H1 (cell line): ENCODE results near the gene ANAPC7. TPM values are rescaled to one million over a fixed set of nuclear protein-coding genes. Genes with fewer than 3 reads are reported as not detected.

Experiments used
- CEBPB ChIP-seq: IDR thresholded peaks from 2 replicates; pipeline ENCODE4 v1.6.1; 2012; ENCODE audit warnings: low read depth, low read length
- CHD2 ChIP-seq: IDR thresholded peaks from 2 replicates; pipeline ENCODE4 v1.6.1; 2012; ENCODE audit warnings: low read length, improper control_type of control experiment
- HDAC2 ChIP-seq, 2 experiments: fragments of 300-600 bp in 1 of 2; sonication (generic) in 1 of 2; IDR thresholded peaks; 2 replicates each; pipeline ENCODE4 v1.6.1; 2011 to 2012; ENCODE audit warnings: low read depth in 2 of 2, low read length in 2 of 2, mild to moderate bottlenecking in 2 of 2, moderate library complexity in 2 of 2, borderline replicate concordance in 1 of 2, inconsistent platforms in 1 of 2
- KDM4A ChIP-seq: IDR thresholded peaks from one replicate; pipeline ENCODE4 v1.7.1; 2012; ENCODE audit warnings: low read depth, mild to moderate bottlenecking, moderate library complexity, low read length, inconsistent platforms; ENCODE audit not compliant: severe bottlenecking
- PHF8 ChIP-seq: fragments of 200-600 bp; sonication (generic); conservative IDR thresholded peaks from 2 replicates; pipeline ENCODE4 v1.7.1; 2012; ENCODE audit warnings: low read depth, mild to moderate bottlenecking, inconsistent platforms, low read length, moderate library complexity
- RAD21 ChIP-seq, 2 experiments: IDR thresholded peaks in 1 of 2; conservative IDR thresholded peaks in 1 of 2; 2 replicates each; pipeline ENCODE4 v1.6.1; 2011; ENCODE audit warnings: low read depth in 2 of 2, low read length in 2 of 2, improper control_type of control experiment in 1 of 2, inconsistent platforms in 1 of 2, mild to moderate bottlenecking in 1 of 2, moderate library complexity in 1 of 2
- SIN3A ChIP-seq, 2 experiments: IDR thresholded peaks in 1 of 2; conservative IDR thresholded peaks in 1 of 2; 2 replicates each; pipeline ENCODE4 v1.6.1; 2011 to 2012; ENCODE audit warnings: low read length in 2 of 2, improper control_type of control experiment in 1 of 2, low read depth in 1 of 2, mild to moderate bottlenecking in 1 of 2
- polyA plus RNA-seq, 7 experiments: library from polyadenylated mRNA; depleted of rRNA in 3 of 7; stranded (reverse) in 5 of 7; unstranded in 2 of 7; fragments of >200 nt in 5 of 7; fragments of 200-250 nt in 2 of 7; gene quantifications; 1 replicate in 5 of 7; 2 replicates in 1 of 7; 4 replicates in 1 of 7; pipeline versions ENCODE4 v1.2.1 to v1.2.3, GENCODE V29; 2011 to 2013; ENCODE audit warnings: missing spikeins in 2 of 7, mixed read lengths in 2 of 7
- total RNA-seq: library from RNA; stranded (reverse); fragmentation: NEBNext Ultra II Directional; extraction: Animal tissue kit (Norgen Biotek cat#: 25700); gene quantifications from 2 replicates; pipeline ENCODE4 v1.2.1, GENCODE V29; 2021
- TF ChIP-seq, protein P1 (sequence below): fragments of 300-600 bp; sonication (generic); IDR thresholded peaks from 2 replicates; pipeline ENCODE4 v1.7.1; 2012; ENCODE audit warnings: low read length, moderate library complexity, mild to moderate bottlenecking, inconsistent platforms; ENCODE audit not compliant: insufficient replicate concordance

ANAPC7 gene
- total and polyA plus RNA-seq, 2 of the 8 experiments (the other 6 are each of a cell fraction or from before 2014, with no cell fraction given): 72.8 to 105 TPM

DNA sequence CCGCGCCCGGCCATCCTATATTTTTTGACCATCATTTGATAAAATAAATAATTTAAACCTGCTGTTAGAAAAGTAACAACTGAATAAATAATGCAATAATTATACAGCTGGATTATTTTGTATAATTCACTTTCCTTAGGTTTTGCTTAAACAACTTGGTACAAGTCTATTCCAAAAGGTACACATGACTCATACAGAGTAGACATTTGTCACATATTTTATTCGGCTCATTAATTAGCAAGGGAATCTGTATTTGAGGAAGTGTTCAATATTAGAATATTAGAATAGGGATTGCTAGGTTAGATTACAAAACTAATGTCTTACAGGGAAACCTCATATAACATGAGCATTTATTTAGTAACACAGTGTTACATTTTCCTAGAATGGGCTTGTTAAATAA lies 73.8 kb downstream of the ANAPC7 start (continued):
- TF ChIP-seq, protein P1, sequence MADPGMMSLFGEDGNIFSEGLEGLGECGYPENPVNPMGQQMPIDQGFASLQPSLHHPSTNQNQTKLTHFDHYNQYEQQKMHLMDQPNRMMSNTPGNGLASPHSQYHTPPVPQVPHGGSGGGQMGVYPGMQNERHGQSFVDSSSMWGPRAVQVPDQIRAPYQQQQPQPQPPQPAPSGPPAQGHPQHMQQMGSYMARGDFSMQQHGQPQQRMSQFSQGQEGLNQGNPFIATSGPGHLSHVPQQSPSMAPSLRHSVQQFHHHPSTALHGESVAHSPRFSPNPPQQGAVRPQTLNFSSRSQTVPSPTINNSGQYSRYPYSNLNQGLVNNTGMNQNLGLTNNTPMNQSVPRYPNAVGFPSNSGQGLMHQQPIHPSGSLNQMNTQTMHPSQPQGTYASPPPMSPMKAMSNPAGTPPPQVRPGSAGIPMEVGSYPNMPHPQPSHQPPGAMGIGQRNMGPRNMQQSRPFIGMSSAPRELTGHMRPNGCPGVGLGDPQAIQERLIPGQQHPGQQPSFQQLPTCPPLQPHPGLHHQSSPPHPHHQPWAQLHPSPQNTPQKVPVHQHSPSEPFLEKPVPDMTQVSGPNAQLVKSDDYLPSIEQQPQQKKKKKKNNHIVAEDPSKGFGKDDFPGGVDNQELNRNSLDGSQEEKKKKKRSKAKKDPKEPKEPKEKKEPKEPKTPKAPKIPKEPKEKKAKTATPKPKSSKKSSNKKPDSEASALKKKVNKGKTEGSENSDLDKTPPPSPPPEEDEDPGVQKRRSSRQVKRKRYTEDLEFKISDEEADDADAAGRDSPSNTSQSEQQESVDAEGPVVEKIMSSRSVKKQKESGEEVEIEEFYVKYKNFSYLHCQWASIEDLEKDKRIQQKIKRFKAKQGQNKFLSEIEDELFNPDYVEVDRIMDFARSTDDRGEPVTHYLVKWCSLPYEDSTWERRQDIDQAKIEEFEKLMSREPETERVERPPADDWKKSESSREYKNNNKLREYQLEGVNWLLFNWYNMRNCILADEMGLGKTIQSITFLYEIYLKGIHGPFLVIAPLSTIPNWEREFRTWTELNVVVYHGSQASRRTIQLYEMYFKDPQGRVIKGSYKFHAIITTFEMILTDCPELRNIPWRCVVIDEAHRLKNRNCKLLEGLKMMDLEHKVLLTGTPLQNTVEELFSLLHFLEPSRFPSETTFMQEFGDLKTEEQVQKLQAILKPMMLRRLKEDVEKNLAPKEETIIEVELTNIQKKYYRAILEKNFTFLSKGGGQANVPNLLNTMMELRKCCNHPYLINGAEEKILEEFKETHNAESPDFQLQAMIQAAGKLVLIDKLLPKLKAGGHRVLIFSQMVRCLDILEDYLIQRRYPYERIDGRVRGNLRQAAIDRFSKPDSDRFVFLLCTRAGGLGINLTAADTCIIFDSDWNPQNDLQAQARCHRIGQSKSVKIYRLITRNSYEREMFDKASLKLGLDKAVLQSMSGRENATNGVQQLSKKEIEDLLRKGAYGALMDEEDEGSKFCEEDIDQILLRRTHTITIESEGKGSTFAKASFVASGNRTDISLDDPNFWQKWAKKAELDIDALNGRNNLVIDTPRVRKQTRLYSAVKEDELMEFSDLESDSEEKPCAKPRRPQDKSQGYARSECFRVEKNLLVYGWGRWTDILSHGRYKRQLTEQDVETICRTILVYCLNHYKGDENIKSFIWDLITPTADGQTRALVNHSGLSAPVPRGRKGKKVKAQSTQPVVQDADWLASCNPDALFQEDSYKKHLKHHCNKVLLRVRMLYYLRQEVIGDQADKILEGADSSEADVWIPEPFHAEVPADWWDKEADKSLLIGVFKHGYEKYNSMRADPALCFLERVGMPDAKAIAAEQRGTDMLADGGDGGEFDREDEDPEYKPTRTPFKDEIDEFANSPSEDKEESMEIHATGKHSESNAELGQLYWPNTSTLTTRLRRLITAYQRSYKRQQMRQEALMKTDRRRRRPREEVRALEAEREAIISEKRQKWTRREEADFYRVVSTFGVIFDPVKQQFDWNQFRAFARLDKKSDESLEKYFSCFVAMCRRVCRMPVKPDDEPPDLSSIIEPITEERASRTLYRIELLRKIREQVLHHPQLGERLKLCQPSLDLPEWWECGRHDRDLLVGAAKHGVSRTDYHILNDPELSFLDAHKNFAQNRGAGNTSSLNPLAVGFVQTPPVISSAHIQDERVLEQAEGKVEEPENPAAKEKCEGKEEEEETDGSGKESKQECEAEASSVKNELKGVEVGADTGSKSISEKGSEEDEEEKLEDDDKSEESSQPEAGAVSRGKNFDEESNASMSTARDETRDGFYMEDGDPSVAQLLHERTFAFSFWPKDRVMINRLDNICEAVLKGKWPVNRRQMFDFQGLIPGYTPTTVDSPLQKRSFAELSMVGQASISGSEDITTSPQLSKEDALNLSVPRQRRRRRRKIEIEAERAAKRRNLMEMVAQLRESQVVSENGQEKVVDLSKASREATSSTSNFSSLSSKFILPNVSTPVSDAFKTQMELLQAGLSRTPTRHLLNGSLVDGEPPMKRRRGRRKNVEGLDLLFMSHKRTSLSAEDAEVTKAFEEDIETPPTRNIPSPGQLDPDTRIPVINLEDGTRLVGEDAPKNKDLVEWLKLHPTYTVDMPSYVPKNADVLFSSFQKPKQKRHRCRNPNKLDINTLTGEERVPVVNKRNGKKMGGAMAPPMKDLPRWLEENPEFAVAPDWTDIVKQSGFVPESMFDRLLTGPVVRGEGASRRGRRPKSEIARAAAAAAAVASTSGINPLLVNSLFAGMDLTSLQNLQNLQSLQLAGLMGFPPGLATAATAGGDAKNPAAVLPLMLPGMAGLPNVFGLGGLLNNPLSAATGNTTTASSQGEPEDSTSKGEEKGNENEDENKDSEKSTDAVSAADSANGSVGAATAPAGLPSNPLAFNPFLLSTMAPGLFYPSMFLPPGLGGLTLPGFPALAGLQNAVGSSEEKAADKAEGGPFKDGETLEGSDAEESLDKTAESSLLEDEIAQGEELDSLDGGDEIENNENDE: no peak
- TF ChIP-seq KDM4A: no peak
- no peak for TF ChIP-seq CEBPB
- no peak for TF ChIP-seq HDAC2 (IDR thresholded peaks at IDR 0.05; ENCODE audit: borderline replicate concordance in 1 of 2, low read depth in 2 of 2, low read length in 2 of 2)
- TF ChIP-seq RAD21 (IDR thresholded peaks at IDR 0.05 in 1 of 2, conservative IDR thresholded peaks at IDR 0.05 in 1 of 2; ENCODE audit: low read depth in 2 of 2, low read length in 2 of 2): no peak
- no peak for TF ChIP-seq CHD2
- TF ChIP-seq SIN3A (conservative IDR thresholded peaks at IDR 0.05 in 1 of 2, IDR thresholded peaks at IDR 0.05 in 1 of 2; ENCODE audit: low read depth in 1 of 2, low read length in 2 of 2): no peak
- TF ChIP-seq PHF8: no peak
